ENCODE measurements around the gene TMEM62. TPM values are rescaled to one million over a fixed set of nuclear protein-coding genes. Genes with fewer than 3 reads are reported as not detected.
"Not testable (repeated sequence)": the region's sequence is repeated elsewhere in the genome, so short reads cannot be mapped to it uniquely, and the experiment has no call there.

The TMEM62 gene
- total and polyA plus RNA-seq, 5 donors = 7.8 to 11.2 (median 10.4) TPM

DNA sequence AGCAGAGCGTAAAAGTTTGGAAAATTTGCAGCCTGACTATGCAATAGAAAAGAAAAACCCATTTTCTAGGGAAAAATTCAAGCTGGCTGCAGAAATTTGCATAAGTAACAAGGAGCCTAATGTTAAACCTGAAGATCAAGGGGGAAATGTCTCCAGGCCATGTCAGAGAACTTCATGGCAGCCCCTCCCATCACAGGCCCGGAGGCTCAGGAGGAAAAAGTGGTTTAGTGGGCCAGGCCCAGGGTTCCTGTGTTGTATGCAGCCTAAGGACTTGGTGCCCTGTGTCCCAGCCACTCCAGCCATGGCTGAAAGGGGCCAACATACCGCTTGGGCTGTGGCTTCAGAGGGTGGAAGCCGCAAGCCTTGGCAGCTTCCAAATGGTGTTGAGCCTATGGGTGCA, 65.2 kb downstream of the TMEM62 start:
- DNase-seq; H3K4me3 ChIP-seq (ENCODE audit: low read length); H3K27me3 ChIP-seq (ENCODE audit: control insufficient read depth, insufficient read depth); ATAC-seq; intact Hi-C loops (cut with DNase I); H3K9me3 ChIP-seq (ENCODE audit: control insufficient read depth, low read length); H3K27ac ChIP-seq (ENCODE audit: low read length); H3K4me1 ChIP-seq (ENCODE audit: control insufficient read depth, insufficient read depth, low read length): not testable (repeated sequence)
- over 99% methylated on average over 4 of the region's 4 CpGs for WGBS

DNA sequence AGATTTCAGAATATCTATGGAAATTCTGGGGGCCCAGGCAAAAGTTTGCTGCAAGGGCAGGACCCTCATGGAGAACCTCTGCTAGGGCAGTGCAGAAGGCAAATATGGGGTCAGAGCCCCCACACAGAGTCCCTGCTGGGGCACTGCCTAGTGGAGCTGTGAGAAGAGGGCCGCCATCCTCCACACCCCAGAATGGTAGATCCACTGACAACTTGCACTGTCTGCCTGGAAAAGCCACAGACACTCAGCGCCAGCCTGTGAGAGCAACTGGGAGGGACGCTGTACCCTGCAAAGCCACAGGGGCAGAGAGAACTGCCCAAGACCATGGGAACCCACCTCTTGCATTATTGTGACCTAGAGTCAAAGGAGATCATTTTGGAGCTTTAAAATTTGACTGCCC, 65.6 kb downstream of the TMEM62 start:
- Histone ChIP-seq H3K4me3 (ENCODE audit: low read length) (no peak overlapping the region), H3K9me3 (ENCODE audit: control insufficient read depth, low read length) (no peaks in the 10 kb centered on the region), H3K27ac (ENCODE audit: low read length) (no peak overlapping the region), H3K4me1 (ENCODE audit: control insufficient read depth, insufficient read depth, low read length) (peaks cover 1% of the 10 kb centered on the region), H3K27me3 (ENCODE audit: control insufficient read depth, insufficient read depth) (no peaks in the 10 kb centered on the region)
- intact Hi-C loops (cut with DNase I) = no loop called here
- ATAC-seq = no peak
- DNase-seq = no peak
- 96% methylated on average over 3 of the region's 3 CpGs for WGBS

DNA sequence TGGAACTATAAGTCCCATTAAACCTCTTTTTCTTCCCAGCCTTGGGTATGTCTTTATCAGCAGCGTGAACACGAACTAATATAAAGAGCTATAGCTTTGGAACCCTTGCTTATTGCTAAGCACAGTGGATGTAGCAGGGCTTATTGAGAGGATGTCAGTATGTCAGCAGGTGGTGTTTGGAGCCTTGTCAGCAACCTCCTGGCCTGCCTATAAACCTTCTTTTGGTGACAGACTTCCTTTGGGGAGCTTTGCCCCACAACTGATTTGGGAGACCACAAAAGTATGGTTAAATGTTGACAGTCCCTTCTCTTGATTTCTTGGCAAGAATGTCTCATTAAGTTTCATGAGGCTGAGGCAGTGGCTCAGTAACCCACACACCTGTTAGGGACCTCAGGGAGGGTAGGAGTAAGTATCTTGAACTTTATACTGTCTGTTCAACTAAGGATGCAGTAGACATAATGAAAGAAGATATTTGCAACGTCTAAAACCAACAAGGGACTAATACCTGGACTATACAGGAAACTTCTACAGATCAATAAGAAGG, 66.6 kb downstream of the TMEM62 start:
- Histone ChIP-seq H3K27me3 (ENCODE audit: control insufficient read depth, insufficient read depth) (no peaks in the 10 kb centered on the region), H3K9me3 (ENCODE audit: control insufficient read depth, low read length) (no peaks in the 10 kb centered on the region), H3K4me1 (ENCODE audit: control insufficient read depth, insufficient read depth, low read length) (peaks cover 5% of the 10 kb centered on the region), H3K4me3 (ENCODE audit: low read length) (no peak overlapping the region), H3K27ac (ENCODE audit: low read length) (no peak overlapping the region)
- DNase-seq (no peak), ATAC-seq (no peak)
- intact Hi-C loops (cut with DNase I) = no loop called here
- 86% methylated on average over 3 of the region's 3 CpGs for WGBS

DNA sequence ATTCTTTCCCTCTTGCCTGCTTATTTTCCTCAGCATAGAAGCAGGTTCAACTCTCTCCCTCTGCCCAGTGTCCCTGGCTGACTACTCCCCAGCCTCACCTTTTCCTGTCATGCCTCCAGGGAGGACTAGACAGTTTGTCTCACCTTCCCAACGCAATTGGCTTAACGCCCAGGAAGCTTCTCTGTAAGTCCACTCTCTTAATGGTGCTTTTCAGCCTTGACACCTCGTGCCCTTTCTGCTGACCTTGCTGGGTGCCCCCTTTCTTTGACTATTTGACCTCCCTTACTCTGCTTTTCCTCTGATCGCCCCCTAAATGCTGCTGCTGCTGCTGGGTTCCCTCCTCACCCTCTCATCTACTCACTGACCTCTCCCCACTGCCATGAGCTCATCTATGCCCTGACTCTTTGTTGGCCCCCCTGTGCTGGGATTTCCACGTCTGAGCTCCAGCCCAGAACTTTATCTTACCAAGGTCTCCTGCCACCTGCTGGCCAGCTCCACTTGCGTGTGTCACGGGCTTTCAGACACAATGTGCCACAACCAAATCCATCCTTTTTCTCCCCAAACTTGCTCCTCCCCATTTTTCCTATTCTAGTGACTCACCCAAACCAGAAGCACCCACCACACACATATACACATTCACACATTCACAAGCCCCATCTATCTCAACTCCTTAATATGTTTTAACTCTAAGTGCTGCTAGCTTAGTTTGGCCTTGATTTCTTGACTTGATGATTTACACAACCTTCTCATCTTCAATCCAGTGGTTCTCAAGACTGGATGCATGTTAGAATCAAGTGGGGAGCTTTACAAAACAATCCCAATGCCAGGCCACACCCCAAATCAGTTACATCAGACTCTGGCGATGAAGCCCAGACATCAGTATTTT, 70.9 kb downstream of the TMEM62 start:
- H3K27ac ChIP-seq (ENCODE audit: low read length) = no peak overlapping the region
- no peak overlapping the region for H3K4me3 ChIP-seq (ENCODE audit: low read length)
- H3K27me3 ChIP-seq (ENCODE audit: control insufficient read depth, insufficient read depth) = no peaks in the 10 kb centered on the region
- ATAC-seq = peak; percentile 48 to 68
- intact Hi-C loops (cut with DNase I) = no loop called here
- peaks cover 5% of the 10 kb centered on the region for H3K4me1 ChIP-seq (ENCODE audit: control insufficient read depth, insufficient read depth, low read length)
- peak in 2 of 3 donors; percentile 52 to 82 for DNase-seq
- 29% methylated on average over 8 of the region's 8 CpGs for WGBS
- no peaks in the 10 kb centered on the region for H3K9me3 ChIP-seq (ENCODE audit: control insufficient read depth, low read length)

DNA sequence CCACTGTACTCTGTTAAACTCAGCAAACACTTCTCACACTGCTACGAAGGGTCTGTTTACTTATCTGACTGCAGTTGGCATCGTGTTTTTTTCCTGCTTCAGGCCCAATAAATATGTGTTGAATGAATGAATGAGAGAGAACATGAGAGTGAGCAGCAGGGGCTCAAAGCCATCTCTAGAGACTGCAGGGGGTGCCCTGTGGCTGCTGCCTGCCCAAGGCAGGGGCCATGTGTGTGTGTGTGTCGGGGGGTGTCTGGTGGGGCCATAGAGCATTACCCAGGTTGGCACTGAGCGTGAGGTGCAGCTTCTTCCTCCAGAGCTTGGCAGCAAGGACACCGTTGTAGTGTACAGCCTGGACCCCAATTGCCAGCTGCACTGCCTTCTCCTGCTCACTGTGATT, 72.7 kb downstream of the TMEM62 start:
- Histone ChIP-seq H3K9me3 (ENCODE audit: control insufficient read depth, low read length) (no peaks in the 10 kb centered on the region), H3K4me1 (ENCODE audit: control insufficient read depth, insufficient read depth, low read length) (peaks cover 5% of the 10 kb centered on the region), H3K27me3 (ENCODE audit: control insufficient read depth, insufficient read depth) (no peaks in the 10 kb centered on the region), H3K27ac (ENCODE audit: low read length) (no peak overlapping the region), H3K4me3 (ENCODE audit: low read length) (no peak overlapping the region)
- DNase-seq (no peak), ATAC-seq (no peak)
- intact Hi-C loops (cut with DNase I) = no loop called here
- WGBS = 85% methylated on average over 5 of the region's 5 CpGs

DNA sequence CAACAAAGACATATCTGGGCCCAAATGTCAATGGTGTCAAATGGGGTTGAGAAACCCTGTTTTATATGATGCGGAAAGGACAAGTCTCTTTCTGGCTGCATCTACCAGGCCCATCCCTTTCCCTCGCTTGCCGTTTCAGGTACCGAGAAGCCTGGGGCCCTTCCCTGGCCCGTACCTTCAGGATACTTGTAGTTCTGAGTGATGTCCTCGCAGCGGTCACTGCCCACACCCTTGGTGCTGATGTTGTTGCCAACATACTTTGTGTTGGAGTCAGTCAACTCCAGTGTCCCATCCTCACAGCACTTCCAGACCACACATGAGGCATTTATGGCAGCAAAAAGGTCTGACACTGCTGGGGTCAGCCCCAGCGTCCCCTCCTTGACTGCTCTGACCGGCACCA, 73.6 kb downstream of the TMEM62 start:
- Histone ChIP-seq H3K4me1 (ENCODE audit: control insufficient read depth, insufficient read depth, low read length) (peaks cover 5% of the 10 kb centered on the region), H3K27ac (ENCODE audit: low read length) (no peak overlapping the region), H3K9me3 (ENCODE audit: control insufficient read depth, low read length) (no peaks in the 10 kb centered on the region), H3K4me3 (ENCODE audit: low read length) (no peak overlapping the region), H3K27me3 (ENCODE audit: control insufficient read depth, insufficient read depth) (no peaks in the 10 kb centered on the region)
- 91% methylated on average over 9 of the region's 9 CpGs for WGBS
- ATAC-seq = no peak
- no peak for DNase-seq
- intact Hi-C loops (cut with DNase I) = no loop called here

DNA sequence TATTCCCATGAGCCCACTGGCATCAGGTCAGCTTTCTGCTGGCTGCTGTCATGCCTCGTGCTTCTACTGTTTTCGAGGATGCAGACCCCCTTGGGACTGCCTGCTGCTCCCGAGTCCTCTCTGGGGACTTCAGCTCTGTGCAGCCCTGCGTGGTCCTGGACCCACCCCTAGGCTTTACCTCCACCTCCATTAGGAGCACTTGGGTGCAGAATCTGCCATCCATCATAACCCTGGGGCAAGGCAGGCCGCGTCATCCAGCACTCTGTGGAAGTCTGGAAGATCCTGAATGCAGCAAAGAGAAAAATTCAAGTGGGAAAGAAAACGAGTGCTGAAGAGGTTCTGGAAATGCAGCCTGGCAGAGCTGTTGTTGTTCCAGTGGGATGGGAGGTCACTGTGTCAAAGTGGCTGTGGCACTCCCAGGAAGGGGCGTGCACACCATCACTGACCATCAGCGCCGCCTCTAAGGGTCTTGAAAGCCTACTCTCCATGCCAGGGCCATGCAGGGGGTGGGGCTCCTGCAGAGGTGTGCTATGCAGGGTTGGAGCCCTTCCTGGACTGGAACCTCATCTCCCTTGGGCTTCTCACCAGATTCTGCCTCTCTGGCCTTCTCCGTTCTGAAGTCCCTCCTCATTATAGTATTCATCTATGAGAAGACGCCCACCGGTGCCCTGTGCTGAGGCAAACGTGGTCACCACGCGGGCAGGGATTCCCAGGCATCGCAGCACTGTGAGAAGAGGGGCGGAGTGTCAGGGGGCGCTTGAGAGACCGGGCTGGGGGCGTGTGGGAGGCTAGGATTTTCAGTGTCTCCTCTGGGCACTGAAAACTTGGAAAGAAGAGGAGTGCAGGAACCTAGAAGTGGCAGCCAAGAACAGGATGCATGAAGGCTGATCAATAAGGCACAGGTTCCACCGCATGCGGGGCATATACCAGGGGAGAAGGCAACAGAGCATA, 74.9 kb downstream of the TMEM62 start:
- Histone ChIP-seq H3K27me3 (ENCODE audit: control insufficient read depth, insufficient read depth) (no peaks in the 10 kb centered on the region), H3K9me3 (ENCODE audit: control insufficient read depth, low read length) (no peaks in the 10 kb centered on the region), H3K4me3 (ENCODE audit: low read length) (no peak overlapping the region), H3K27ac (ENCODE audit: low read length) (no peak overlapping the region), H3K4me1 (ENCODE audit: control insufficient read depth, insufficient read depth, low read length) (peaks cover 5% of the 10 kb centered on the region)
- WGBS = 63% methylated on average over 23 of the region's 23 CpGs
- DNase-seq = no peak
- intact Hi-C loops (cut with DNase I) = no loop called here
- ATAC-seq = no peak

DNA sequence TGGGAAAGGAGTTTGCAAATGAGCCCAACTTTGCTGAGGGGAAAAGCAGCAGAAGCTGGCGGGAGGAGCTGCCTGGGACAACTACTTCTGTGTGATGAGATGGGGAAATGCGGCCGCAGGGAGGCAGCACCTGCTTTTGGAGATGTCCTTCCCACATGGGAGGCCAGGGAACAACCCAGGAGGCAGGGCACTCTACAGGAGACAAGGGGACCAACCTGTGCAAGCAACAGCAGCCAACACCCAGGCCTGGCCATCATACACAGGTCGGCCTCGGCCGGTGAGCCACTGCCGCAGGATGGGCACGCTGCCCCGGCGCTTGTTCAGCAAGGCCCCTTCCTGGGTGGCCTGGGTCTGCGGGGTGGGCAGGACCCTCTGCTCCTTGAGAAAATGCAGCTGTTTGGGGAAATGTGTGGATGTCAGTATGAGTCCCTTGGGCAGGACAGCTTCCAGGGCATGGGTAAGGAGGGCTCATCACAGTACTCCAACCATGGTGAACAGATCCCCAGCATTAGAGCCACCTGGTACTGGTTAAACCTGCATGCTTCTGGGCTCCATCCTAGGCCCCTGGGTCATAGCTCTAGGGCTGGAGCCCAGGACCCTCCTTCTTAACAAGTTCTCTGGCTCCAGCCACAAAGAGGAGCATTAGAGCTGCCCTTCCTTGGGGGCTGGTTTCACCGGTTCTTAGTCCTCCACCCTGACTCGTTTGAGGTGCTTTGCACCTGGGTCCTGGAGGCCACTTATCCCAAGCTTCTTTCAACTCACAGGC, 75.9 kb downstream of the TMEM62 start:
- intact Hi-C loops (cut with DNase I) = no loop called here
- no peak for ATAC-seq
- WGBS = 70% methylated on average over 13 of the region's 13 CpGs
- H3K27ac ChIP-seq (ENCODE audit: low read length) = no peak overlapping the region
- H3K27me3 ChIP-seq (ENCODE audit: control insufficient read depth, insufficient read depth) = no peaks in the 10 kb centered on the region
- peaks cover 1% of the 10 kb centered on the region for H3K4me1 ChIP-seq (ENCODE audit: control insufficient read depth, insufficient read depth, low read length)
- no peaks in the 10 kb centered on the region for H3K9me3 ChIP-seq (ENCODE audit: control insufficient read depth, low read length)
- H3K4me3 ChIP-seq (ENCODE audit: low read length) = no peak overlapping the region
- no peak for DNase-seq

DNA sequence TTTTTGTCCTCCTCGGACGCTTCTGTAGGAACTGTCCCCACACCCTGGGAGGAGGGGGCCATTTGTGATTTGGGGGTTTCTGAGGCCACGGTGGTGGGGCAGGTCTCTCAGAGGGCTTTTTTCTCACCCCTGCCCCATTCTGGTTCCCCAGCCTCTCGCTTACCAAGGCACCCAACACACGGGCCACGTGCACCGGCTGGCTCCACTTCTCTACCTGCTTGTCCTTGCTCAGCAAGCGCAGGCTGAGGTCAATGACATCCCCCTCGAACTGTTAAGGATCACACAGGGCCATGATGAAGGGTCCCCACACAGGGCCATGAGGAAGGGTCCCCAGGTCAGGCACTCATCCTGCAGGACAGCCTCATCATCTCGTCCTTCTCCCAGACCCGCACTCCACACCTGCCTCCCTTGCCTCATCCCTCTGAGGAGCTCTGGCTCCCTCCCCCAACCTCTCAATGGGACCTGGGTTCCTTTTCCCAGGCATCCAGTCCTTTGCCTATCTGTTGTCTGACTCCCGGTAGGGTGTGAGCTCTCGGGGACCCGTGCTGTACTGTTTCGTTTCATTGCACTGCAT, 76.9 kb downstream of the TMEM62 start:
- intact Hi-C loops (cut with DNase I) = no loop called here
- Histone ChIP-seq H3K27ac (ENCODE audit: low read length) (no peak overlapping the region), H3K27me3 (ENCODE audit: control insufficient read depth, insufficient read depth) (no peaks in the 10 kb centered on the region), H3K4me3 (ENCODE audit: low read length) (no peak overlapping the region), H3K4me1 (ENCODE audit: control insufficient read depth, insufficient read depth, low read length) (no peaks in the 10 kb centered on the region), H3K9me3 (ENCODE audit: control insufficient read depth, low read length) (no peaks in the 10 kb centered on the region)
- ATAC-seq (no peak), DNase-seq (no peak)
- 86% methylated on average over 15 of the region's 15 CpGs for WGBS

DNA sequence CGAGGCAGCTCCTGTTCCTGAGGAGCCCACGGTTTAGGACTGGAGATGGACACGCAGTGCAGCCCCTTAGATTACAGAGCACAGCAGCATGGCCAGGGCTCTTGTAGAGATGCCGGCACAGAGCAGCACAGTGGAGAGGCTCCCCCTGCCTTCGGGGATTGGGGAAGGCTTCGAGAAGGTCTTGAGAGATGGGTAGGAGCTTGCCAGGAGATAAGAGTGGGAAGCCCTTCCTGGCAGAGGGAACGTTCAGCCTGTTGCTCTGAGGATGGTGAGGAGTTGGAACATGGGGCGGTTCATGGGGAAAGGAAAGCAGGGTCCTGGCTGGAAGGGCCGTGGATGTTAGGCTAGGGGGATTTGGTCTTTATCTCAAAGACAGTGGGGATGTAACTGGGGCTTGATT, 77.4 kb downstream of the TMEM62 start:
- intact Hi-C loops (cut with DNase I) = no loop called here
- ATAC-seq (no peak), DNase-seq (no peak)
- H3K27ac ChIP-seq (ENCODE audit: low read length) = no peak overlapping the region
- H3K4me1 ChIP-seq (ENCODE audit: control insufficient read depth, insufficient read depth, low read length) = no peaks in the 10 kb centered on the region
- no peaks in the 10 kb centered on the region for H3K27me3 ChIP-seq (ENCODE audit: control insufficient read depth, insufficient read depth)
- no peaks in the 10 kb centered on the region for H3K9me3 ChIP-seq (ENCODE audit: control insufficient read depth, low read length)
- 71% methylated on average over 9 of the region's 9 CpGs for WGBS
- no peak overlapping the region for H3K4me3 ChIP-seq (ENCODE audit: low read length)

Measured in right cardiac atrium (tissue), 5 donors.